HG02981 (cell line): ENCODE data around the gene SMARCC2.
"Not testable (repeated sequence)": the region's sequence is repeated elsewhere in the genome, so short reads cannot be mapped to it uniquely, and the experiment has no call there.

Experiments used
- ATAC-seq: cut with Tn5 transposase; IDR thresholded peaks from one replicate; pipeline ENCODE4 v1.9.1; 2021; ENCODE audit warnings: mild to moderate bottlenecking, moderate library complexity; ENCODE audit not compliant: unreplicated experiment

The SMARCC2 gene

DNA sequence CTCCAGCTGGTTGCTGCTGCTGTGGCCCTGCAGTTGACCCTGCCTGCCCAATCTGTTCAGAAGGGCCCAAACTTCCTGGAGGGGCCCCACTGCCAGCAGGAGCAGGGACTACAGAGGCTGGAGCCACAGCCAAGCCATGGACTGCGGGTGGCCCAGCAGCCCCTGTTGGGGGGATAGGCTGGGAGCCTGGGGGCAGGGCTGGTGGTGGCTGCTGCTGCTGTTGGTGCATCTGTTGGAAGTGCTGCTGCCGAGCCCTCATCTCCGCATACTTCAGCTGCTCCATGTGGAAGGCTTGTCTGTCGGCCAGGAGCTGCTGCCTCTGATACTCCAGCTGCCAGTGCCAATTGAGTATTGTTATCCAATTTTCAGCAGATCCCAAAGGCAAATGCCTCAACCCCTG is 23.9 kb downstream of the SMARCC2 start:
- no peak for ATAC-seq

DNA sequence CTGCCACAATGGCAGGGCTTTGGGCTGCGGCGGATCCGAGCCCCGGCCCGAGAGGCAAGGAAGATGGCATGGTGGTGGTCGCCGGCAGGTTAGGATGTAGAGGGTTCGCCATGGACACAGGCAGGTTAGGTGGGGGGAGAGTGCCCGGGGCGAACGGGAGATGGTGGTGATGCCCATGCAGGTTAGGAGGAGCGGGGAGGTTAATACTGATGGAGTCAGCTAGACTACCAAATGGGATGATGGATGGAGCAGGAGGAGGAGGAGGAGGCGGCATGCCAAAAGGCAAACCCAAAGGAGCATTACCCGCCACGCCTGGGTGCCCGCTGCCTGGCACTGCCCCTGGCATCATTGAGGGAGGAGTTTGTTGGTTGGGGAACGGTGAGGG is 24.9 kb downstream of the SMARCC2 start:
- no peak for ATAC-seq

DNA sequence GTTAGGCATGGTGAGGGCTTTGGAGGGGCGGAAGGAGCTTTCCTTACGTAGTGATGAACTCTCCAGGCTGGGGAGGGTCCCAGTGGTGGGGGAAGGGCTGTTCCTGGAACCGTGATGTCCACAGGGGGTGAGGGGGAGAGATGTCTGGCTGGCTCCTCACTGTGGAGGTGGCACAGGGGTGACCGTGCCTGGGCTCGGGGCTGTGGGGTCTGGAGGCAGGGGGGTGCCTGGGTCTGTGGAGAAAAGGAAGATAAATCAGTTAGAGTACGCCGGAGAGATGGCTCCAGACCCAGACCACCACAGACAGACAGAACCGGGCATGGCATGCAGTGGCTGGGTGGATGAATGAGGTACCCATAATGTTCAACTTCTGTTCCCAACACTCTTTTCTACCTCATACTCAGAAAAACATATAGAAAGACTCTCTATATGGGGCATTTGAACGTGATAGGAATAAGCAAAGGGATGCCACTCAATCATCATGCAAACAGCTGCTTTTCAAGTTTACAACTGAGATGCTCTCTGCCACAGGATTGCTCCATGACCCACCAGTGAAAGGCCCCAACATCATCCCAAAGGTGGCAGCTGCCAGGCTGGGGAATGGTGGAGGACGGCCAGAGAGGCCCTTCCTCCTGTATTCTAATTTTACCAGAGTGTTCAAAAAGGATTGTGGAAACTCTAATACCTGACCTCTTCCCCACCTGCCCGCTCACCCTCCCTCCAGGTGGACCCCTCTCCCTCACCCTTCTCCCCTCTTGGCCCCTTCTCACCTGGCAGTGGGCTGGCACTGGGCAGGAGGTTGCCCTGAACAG is 25.5 kb downstream of the SMARCC2 start:
- ATAC-seq: no peak

DNA sequence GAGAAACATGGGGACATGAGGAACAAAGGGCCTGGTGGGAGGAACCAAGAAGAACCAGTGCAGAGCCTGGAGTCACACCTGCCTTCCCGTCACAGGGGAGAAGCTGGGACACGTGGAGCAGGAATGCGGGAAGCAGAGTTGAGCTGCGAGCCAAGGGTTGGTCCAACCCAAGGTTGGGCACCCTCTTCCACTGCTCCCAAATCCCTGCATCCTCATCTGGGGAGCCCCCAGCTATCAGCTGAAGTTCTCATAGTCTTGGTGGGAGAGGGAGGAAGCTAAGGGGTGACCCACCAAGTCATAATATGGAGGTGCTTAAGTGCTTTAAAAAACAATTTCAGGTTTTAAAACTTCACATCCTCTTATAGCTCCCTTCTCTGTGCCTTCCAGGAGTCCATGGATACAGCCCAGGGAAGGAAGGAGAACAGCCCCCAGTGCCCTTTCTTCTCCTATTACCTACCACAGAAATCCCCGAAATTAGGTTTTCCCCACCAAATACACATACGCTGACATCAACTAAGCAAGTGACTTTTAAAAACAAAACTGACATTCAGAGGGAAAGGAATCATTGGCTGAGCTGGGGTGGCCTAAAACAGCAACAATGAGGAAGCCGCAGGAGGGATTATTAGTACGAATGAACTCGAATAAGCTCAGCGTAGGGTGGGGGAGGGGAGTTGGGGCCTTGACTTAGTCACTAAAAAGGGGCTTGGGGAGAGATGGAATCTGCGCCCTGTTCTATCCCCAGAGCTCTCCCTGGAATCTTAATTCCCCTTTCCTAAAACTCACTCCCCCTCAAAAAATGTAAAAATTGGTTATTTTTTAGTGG is 26.6 kb downstream of the SMARCC2 start:
- no peak for ATAC-seq

DNA sequence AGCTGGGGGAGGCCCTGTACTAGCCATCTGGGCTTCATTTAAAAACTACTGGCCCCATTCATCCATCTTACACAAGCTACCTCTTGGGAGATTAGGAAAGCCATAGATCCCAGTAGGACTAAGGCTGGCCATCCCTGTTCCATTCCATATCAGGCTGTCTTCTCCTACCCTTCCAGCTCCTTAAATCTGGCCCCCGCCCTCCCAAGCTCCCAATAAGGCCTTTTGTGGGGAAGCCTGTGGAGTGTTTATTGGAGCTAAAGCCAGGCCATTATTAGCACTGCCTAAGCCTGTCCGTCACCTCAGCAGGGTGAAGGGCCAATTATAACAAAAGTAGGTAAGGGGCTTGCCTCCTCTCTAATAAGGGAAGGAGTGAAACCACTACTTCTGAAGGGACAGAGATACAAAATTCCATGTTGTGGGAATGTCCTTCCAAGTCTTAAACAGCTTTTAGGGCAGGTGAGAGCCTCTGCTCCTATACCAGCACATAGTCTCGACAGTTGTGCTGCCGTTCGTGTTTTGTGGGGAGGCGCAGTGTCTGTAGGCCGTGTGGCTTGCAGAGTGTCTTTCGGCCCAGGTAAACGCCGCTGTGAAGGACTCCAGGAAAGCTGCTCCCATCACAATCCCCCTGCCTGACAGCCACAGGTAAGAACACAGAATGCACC is 27.5 kb downstream of the SMARCC2 start:
- no peak for ATAC-seq

DNA sequence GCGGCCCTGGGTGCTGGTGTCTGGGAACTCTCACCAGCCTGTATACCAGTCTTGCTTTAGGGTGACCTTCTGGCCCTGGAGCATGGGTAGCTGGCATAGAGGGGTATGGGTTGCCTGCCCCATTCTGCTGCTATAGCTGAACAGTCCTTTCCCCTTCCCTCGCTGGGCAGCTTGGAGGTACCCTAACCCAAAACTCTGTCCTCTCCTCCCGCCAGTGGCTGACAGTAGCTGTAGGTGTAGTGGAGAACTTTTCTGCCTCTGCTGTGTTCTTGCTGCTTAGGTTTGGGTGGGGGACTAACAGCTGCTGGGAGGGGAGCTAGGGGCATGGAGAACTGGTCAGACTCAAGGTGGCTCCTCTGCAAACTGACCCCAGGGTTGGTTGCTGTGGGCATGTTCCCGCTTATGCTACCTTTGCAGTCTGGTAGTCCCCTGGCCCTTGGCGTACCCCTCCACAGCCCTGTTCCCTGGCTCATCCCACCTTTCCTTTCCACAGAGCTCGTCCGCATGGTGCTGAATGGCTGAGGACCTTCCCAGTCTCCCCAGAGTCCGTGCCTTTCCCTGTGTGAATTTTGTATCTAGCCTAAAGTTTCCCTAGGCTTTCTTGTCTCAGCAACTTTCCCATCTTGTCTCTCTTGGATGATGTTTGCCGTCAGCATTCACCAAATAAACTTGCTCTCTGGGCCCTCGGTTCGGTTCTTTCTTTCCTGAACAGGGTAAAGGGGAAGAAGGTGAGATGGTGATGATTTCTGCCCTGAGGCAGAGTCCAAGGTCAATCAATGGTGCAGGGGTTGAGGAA is 28.2 kb downstream of the SMARCC2 start:
- no peak for ATAC-seq

DNA sequence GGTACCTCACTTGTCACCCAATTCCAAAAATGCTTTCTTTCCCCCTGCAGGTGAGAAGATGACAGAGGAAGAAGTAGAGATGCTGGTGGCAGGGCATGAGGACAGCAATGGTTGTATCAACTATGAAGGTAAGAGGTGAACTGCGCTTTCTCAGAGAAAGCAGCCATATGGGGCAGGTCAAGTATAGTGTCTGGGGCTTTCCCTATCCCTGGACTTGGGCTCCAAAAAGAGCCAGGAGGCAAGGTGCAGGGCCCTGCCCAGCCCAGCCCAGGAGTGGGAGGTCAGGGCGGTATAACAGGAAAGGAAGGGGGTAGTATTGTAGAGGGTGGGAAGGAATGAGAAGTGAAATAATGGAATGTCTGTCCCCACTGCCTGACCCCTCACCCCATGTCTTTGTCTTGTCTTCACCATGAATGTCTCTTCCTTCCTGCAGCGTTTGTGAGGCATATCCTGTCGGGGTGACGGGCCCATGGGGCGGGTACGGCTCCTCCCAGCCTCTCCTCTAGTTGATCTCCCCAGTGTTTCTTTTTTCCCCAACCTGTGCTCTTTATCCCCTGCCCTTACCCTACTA is 29.0 kb downstream of the SMARCC2 start:
- ATAC-seq: no peak

DNA sequence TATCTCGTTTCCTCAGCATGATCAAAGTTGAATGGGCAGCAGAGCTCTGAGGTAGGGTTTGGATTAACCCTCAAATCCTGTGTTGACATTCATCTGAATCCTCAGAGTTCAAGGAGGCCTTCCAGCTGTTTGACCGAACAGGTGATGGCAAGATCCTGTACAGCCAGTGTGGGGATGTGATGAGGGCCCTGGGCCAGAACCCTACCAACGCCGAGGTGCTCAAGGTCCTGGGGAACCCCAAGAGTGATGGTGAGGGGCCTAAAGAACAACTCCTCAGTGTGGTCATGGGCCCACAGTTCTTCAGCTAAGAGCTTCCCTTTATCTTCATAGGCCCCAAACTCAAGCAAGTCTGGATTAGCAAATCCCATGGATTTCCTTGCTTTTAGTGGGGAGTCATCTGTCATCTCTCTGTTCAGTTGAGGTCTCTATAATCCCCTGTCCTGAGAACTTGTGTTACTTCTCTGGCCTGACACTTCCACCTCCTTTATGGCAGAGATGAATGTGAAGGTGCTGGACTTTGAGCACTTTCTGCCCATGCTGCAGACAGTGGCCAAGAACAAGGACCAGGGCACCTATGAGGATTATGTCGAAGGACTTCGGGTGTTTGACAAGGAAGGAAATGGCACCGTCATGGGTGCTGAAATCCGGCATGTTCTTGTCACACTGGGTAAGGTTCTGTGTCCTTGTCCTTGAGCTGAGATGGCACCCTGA is 29.6 kb downstream of the SMARCC2 start:
- ATAC-seq: no peak

DNA sequence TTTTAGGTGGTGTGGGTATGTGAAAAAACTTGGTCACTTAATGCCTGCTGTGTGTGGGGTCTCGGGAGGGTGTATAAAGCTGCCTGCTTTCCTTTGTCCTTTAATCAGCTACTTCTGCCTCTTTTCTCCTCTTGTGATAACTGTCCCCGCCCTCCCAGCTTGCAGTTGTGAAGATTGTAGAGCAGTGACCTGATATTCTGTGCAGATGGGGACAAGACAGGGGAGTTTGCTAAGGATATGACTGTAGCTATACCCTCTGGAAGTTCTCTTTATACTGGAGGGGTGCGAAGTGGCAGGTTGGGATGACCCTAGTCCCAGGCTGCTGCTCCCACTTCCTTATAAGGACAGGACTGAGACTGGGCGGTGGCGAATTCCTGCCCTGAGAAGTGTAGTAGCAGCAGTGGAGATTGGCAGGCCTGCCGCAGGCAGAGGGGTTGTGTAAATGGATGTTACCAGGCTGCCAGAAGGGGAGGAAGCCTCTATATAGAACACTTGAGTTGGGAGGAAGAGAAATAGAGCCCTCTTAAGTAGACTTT is 30.3 kb downstream of the SMARCC2 start:
- no peak for ATAC-seq

DNA sequence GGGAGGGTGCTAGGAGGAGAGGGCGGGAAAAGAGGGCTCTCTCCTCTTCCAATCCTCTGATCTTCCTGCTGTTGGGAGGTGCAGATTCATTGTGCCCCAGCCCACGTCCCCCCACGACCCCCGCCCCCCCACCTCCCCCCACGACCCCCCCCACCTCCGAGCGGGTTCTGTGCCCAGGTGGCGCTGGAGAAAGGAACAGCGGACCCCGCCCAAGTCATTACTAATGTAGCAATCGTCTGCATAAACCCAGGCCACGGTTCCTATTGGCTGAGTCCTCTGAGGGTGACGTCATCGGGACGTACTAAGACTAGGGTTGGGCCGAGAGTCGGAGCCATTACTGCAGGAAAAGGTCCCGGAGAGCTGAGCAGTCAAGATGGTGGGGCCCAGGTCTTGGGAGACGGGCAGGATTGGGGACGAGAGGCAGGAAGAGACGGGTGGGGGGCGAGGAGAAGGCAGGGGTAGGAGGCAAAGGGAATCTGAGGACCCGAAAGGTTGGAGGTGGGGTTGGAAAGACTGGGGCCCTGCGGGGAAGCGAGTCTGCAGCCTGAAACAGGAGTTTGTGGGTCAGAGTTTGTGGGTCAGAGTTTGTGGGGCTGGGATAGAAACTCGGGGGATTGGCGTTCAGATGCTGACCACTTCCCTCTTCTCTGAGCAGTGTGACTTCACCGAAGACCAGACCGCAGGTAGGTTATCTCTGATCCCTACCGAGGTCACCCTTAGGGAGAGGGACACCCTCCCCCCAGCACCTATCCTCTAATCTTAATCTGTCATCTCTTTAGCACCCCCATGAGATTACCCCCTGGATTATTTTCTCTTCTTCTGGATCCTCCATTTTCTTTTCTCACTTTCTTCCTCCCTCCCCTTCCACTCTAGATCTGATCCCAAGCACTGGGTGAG is 31.0 kb downstream of the SMARCC2 start, which contains the start of gene MYL6:
Gene MYL6 (plus strand): TSS at position 331 of the 897 bp plus-strand sequence. CDS start 43 bp downstream, at position 374.
- ATAC-seq: peak; percentile 82

DNA sequence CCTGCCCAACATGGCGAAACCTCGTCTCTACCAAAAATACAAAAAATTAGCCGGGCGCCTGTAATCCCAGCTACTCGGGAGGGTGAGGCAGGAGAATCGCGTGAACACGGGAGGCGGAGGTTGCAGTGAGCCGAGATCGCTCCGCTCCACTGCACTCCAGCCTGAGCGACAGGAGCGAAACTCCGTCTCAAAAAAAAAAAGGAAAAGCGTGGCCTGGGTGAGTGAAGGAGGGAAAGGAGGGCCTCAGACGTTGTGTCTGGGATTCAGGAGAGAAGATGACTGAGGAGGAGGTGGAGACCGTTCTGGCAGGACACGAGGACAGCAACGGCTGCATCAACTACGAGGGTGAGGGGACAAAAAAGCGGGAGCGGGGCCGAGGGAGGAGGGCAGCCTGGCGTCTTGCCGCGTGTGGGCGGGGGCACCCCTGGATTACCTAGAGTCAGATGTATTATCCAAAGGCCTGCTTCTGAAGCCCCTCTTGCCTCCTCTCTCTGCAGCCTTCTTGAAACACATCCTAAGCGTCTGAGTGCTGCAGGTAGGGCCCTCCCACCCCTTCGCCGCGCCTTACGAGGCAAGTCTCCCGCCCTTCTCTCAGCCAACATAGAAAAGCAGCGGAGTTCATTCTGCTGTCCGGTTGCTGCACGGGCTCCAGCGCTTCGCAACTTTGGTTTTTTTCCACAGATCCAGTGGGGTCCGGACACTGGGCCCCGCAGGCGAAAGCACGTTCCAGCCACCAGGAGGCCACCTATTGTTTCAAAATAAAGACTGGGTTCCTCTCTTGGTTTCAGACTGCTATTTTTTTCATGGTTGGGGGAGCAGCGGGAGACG is 31.9 kb downstream of the SMARCC2 start:
- peak; percentile 36 for ATAC-seq

DNA sequence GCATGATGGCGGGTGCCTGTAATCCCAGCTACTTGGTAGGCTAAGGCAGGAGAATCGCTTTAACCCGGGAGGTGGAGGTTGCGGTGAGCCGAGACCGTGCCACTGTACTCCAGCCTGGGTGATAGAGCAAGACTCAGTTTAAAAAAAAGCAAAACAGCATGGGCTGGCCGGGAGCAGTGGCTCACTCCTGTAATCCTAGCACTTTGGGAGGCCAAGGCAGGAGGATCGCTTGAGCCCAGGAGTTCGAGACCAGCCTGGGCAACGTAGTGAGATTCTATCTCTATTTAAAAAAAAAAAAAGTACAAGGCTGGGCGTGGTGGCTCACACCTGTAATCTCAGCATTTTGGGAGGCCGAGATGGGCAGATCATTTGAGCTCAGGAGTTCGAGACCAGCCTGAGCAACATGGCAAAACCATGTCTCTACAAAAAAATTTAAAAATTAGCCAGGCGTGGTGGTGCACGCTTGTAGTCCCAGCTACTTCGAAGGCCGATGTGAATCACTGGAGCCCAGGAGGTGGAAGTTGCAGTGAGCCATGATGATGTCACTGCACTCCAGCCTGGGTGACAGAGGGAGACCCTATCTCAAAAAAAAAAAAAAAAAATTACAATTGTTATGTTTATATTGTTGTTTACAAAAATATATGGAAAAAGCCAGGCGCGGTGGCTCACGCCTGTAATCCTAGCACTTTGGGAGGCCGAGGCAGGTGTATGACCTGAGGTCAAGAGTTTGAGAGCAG is 32.7 kb downstream of the SMARCC2 start:
- ATAC-seq: not testable (repeated sequence)

DNA sequence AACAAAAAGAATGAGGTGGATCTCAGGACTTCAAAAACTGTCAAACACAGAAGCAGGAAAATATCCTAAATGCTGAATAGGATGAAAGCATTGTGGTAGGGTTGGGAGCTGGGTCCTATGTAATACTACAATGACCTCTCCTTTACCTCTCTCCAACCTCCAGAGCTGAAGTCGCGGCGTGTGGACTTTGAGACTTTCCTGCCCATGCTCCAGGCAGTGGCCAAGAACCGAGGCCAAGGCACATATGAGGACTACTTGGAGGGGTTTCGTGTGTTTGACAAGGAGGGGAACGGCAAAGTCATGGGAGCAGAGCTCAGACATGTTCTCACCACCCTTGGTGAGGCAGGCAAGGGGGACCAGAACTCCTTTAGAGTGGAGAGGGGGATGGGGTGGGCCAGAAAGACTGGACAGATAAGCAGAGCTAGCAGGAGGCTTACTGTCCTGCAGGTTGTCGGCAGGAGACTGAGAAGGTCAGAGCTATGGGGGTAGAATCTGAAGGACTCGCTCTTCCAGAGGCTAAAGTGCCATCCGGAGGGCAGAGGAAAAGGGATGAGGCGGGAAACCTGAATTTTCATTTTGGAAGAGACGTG is 33.9 kb downstream of the SMARCC2 start:
- ATAC-seq: no peak

DNA sequence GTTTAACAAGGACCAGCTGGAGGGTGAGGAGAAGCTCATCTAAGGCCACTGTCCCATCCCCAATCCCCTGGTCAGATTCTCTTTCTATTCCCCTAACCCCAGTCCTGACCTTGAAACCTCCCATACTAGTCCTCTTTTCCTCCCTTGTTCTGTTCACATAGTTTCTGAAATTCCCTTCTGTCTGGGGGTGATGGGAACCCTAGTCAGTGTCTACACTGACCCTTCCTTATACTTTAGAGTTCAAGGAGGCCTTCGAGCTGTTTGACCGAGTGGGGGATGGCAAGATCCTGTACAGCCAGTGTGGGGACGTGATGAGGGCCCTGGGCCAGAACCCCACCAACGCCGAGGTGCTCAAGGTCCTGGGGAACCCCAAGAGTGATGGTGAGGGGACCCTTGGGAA is 34.5 kb downstream of the SMARCC2 start:
- no peak for ATAC-seq

DNA sequence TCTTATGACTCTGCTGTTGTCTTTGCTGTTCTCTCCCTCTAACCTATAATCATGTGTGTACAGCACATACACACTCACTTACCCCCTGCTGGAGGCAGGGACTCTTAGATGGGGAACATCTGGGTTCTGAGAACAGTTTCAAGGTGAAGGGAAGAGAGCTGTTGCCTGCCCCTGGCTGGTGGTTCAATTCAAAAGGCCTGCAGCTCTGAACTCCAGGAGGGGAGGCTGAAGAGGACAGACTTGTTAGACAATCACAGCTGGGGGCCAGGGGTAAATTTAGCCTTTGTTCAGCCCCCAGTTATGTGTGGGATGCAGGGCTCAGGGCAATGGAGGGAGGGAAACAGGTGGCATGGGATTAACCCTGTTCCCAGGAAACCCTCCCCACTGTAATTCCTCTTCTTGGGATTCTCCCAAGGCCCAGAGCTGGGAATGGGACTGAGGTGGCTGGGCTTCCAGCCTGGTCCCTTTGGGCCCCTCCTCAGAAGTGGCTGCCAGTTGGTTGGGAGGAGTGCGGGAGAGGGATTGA is 35.0 kb downstream of the SMARCC2 start:
- no peak for ATAC-seq

DNA sequence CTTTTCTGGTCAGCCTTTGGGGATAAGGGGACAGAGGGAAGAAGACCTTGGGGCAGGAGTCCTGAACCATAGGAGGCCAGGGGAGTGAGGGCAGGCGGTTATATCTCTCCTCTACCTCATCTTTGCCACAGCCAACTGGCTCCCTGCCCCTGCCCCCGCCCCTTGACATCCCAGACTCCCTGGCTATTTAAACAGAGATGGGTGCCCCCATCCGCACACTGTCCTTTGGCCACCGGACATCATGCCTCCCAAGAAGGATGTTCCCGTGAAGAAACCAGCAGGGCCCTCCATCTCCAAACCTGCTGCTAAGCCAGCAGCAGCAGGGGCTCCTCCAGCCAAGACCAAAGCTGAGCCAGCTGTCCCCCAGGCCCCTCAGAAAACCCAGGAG is 35.6 kb downstream of the SMARCC2 start:
- no peak for ATAC-seq
